ENCODE measurements around the gene IAPP.

IAPP gene

GRCh38 chr12:21372602-21373001 is at the start of gene IAPP:
IAPP (plus strand) TSS chr12:21372902; CDS start chr12:21373352, 450 bp downstream.
- H3K4me3 ChIP-seq (ENCODE audit: low read depth, low read length) = no peak within 1 kb of the TSS
- TF ChIP-seq CTCF (IDR thresholded peaks at IDR 0.05; ENCODE audit: borderline replicate concordance, insufficient read depth, low read depth, low read length) = no peak

- TF ChIP-seq CTCF (IDR thresholded peaks at IDR 0.05; ENCODE audit: borderline replicate concordance, insufficient read depth, low read depth, low read length) = no peak
- H3K4me3 ChIP-seq (ENCODE audit: low read depth, low read length) = no peak overlapping the region
Observed at GRCh38 chr12:21323736-21324135, 49.0 kb upstream of the IAPP start.

GRCh38 chr12:21324551-21324950 is 48.2 kb upstream of the IAPP start:
- TF ChIP-seq CTCF (IDR thresholded peaks at IDR 0.05; ENCODE audit: borderline replicate concordance, insufficient read depth, low read depth, low read length) = no peak

GRCh38 chr12:21328578-21328977 is 44.1 kb upstream of the IAPP start:
- no peak overlapping the region for H3K4me3 ChIP-seq (ENCODE audit: low read depth, low read length)
- TF ChIP-seq CTCF (IDR thresholded peaks at IDR 0.05; ENCODE audit: borderline replicate concordance, insufficient read depth, low read depth, low read length) = no peak

More at GRCh38 chr12:21324551-21324950, 48.2 kb upstream of the IAPP start:
- H3K4me3 ChIP-seq (ENCODE audit: low read depth, low read length) = no peak overlapping the region

- no peak for TF ChIP-seq CTCF (IDR thresholded peaks at IDR 0.05; ENCODE audit: borderline replicate concordance, insufficient read depth, low read depth, low read length)
- no peak overlapping the region for H3K4me3 ChIP-seq (ENCODE audit: low read depth, low read length)
Observed at GRCh38 chr12:21330682-21331253, 41.9 kb upstream of the IAPP start.

GRCh38 chr12:21334771-21335325 is 37.9 kb upstream of the IAPP start, which contains the start of gene SLCO1A2:
SLCO1A2 (minus strand) TSS chr12:21334917; CDS start chr12:21334647, 270 bp downstream.
- TF ChIP-seq CTCF (IDR thresholded peaks at IDR 0.05; ENCODE audit: borderline replicate concordance, insufficient read depth, low read depth, low read length) = no peak
- no peak within 1 kb of the TSS for H3K4me3 ChIP-seq (ENCODE audit: low read depth, low read length)

GRCh38 chr12:21336656-21337055 is 36.0 kb upstream of the IAPP start:
- TF ChIP-seq CTCF (IDR thresholded peaks at IDR 0.05; ENCODE audit: borderline replicate concordance, insufficient read depth, low read depth, low read length) = no peak
- H3K4me3 ChIP-seq (ENCODE audit: low read depth, low read length) = no peak overlapping the region

Data from GM12875 (cell line).